ENCODE measurements around the gene GRK4.
"Not testable (repeated sequence)": the region's sequence is repeated elsewhere in the genome, so short reads cannot be mapped to it uniquely, and the experiment has no call there.

GRK4 gene

DNA sequence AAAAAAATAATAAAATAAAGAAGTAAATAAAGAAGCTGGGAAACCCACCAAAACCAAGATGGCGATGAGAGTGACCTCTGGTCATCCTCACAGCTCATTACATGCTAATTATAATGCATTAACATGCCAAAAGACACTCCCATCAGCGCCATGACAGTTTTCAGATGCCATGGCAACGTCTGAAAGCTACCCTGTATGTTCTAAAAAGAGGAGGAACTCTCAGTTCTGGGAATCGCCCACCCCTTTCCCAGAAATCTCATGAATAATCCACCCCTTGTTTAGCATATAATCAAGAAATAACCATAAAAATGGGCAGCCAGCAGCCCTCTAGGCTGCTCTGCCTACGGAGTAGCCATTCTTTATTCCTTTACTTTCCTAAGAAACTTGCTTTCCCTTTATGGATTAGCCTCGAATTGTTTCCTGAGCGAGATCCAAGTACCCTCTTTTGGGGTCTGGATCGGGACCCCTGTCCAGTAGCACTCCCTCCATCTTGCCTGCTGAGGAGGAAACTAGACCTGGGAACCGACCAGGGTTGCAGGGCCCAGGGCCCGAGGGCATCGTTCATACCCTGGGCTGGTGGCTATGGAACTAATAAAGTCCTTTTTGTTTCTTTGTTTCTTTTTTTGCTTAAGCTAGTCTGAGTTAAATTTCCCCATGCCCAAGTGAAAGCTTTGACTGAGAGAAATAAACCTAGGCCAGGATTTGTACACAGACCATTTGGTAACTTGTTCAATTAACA lies 80.1 kb downstream of the GRK4 start:
- no peak for DNase-seq

DNA sequence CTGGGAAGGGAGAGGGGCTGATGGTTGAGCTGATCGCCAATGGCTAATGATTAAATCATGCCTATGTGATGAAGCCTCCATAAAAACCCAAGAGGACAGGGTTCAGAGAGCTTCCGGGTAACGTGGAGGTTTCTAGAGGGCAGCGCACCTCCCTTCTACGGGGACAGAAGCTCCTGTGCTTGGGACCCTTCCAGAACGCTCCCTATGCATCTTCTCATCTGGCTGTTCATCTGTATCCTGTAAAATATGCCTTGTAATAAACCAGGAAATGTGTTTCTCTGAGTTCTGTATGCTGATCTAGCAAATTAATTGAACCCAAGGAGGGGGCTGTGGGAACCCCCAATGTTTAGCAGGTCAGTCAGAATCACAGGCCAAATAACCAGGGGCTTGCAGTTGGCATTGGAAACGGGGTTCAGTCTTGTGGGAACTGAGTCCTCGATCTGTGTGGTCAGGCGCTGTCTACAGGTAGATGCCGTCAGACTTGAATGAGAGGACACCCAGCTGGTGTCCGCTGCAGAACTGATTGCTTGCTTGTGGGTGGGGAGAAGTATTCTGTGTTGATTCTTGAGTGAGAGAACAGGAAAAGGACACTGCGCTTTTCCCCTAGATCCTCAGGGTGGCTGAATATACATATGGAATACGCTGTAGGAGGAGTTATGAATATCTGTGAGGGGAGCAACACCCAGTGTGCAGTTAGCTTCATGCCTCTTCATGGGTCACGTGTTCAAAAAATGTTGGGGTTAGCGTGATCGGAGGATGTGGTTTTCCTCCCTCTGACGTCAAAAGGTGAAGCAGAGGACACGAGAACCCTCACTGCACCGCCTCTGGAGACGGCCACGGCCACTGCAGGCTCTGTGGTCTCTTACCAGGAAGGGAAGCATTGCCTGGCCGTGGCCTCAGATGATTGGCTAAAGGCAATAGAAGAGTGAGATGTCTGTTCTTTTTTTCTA lies 81.8 kb downstream of the GRK4 start:
- DNase-seq: no peak

DNA sequence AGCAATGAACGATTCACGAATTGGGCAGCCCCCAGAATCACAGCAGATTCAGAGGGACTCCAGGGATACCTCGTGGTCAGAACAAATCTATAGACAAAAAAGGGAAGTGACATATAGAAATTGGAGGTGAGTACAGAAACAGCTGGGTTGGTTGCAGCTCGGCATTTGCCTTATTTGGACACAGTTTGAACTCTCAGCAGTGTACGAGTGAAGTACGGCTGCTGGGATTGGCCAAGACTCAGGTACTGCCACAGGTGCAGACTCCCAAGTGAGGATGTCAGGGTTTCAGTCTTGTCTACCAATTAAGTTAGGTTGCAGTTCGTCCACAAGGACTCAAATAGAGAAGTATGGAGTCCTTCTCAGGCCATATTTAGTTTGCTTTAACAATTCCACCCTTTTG lies 82.8 kb downstream of the GRK4 start:
- DNase-seq: no peak

DNA sequence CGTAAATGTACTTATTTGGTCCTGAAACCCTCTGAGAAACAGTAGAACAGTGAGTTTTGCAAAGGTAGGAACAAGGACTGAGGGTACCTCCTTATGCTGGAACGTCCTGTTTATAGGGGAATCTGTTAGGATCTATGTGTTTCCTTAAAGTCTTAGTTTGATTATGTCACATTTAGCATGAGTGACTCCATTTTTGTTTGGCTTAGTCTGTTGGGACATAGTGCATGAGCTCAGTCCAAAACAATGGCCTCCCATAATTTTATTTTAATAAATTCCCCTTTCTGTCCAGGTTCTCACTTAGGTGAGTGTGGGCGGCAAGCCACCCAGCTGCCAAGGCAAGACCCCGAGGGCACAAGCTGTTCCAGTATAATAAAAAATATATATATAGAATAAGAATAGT lies 83.3 kb downstream of the GRK4 start:
- no peak for DNase-seq

DNA sequence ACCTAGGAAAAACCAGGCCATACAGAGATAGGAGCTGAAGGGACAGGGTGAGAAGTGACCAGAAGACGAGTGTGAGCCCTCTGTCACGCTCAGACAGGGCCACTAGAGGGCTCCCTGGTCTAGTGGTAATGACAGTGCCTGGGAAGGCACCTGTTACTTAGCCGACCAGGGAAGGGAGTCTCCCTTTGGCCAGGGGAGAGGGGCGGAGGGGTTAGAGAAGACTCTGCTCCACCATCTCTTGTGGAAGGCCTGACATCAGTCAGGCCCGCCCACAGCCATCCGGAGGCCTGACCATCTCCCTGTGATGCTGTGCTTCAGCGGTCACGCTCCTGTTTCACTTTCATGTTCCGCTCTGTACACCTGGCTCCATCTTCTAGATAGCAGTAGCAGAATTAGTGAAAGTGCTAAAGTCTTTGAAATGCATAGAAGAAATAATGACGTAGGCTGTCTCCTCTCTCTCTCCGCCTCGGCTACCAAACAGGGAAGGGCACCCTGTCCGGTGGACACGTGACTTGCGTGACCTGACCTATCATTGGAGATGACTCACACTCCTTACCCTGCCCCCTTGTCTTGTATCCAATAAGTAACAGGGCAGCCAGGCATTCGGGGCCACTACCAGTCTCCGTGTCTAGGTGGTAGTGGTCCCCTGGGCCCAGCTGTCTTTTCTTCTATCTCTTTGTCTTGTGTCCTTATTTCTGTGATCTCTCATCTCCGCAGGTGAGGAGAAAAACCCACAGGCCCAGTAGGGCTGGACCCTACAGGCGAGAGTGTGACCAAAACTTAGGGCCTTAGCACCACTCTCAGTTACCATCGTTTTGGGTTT lies 84.3 kb downstream of the GRK4 start:
- no peak for DNase-seq

DNA sequence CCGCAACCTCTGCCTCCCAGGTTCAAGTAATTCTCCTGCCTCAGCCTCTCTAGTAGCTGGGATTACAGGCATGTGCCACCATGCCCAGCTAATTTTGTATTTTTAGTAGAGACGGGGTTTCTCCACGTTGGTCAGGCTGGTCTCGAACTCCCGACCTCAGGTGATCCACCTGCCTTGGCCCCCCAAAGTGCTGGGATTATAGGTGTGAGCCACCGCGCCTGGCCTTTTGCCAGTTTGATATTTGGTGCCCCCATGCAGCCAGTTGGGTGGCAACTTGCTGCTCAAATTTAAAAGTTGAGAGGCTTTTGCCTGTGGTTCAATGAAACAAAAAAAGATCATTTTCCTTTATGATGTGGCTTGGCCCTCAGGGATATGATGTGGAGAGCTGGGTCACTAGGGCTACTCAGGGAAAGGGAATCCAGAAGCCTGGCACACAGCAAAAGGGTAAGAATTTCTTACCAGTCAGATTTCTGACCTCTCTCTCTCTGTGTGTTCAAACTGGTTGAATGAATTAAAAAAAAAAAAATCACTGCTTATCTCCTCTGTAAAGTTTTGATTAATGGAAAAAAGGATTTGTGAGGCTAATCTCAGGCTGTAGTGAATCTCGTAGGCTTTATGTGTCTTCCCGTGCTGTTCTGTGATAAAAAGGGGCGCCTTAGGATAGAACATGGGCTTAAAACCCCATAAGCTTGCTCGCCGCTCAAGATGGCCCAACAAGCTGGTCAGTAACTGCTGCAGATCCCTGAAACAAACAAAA lies 87.9 kb downstream of the GRK4 start:
- not testable (repeated sequence) for DNase-seq

DNA sequence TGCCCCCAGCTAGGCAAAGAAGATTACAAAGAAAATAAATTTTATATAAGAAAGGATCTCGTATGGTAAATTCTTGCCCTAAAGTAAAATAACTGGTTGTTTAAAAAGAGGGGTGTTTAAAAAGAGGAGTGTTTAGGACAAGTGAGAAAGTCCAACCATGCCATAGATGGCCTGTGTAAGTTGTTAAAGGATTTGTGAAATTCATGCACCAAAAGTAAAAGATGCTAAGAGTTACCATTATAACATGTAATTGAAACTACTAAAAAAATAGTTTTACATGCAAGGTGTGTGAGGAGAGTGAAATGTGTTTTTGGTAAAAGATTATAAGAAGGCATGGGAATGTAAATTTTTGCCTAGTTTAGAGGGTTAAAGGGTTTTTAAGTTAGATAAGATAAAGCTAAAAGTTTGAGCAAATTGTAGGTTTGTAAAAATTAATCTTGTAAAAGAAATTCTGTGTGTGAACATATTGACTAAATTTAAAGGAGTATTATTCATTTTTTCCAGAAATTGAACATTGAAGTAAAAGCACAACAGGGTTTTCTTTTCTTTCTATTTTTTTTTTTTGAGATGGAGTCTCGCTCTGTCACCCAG lies 90.9 kb downstream of the GRK4 start:
- no peak for DNase-seq

DNA sequence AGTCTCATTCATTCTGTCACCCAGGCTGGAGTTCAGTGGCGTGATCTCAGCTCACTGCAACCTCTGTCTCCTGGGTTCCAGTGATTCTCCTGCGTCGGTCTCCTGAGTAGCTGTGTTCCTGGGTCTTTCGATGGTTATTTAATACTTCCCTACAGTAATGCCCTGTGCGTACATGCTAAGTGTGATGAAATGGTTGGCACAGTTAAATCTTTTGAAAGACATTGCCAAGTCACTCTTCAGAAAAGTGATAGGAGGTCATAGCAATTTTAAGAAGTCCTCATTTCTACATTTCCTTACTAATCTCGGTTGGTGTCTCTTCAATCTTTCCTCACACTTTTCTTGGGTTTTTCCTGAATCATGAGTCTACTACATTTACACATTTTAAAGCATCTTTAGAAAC lies 96.6 kb downstream of the GRK4 start:
- no peak for DNase-seq

DNA sequence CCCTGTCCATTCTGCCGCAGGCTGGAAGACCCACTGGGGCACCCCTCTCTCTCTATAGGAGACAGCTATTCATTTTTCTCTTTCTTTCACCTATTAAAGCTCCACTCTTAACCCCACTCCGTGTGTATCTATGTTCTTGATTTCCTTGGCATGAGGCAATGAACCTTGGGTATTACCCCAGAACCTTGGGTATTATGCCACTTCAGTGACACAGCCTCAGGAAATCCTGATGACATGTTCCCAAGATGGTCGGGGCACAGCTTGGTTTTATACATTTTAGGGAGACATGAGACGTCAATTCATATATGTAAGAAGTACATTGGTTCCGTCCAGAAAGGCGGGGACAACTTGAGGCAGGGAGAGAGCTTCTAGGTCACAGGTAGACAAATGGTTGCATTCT lies 97.6 kb downstream of the GRK4 start:
- no peak for DNase-seq

DNA sequence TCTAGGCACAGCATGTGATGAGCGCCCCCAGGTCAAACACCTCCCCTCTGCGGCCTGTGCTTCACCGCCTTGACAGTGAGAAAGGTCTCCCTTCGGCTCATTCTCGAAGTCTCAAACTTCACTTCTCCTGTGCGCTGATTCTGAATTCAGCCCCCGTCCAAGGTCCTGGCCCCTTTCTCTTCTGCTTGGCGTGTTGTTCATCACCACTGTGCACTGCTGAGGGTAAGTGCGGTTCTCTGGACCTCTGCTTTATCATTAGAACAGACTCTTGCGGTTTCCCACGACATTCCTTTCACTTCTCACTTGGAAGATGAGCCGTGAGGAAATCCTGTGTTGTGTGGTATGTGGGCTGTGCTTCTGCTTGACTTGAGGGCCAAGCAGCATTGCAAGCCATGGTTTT lies 99.1 kb downstream of the GRK4 start:
- DNase-seq: no peak

DNA sequence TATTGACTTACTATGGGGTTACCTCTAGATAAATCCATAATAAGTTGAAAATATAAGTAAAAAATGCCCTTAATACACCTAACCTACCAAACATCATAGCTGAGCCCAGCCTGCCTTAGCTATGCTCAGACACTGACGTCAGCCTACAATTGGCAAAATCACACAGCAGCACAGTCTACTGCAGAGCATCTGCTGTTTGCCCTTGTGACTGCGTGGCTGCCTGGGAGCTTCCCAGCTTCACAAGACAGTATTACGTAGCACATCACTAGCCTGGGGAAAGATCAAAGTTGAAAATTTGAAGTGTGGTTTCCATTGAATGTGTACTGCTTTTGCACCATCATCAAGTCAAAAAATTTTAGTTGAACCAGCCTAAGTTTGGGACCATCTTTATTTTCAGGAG lies 102.2 kb downstream of the GRK4 start:
- DNase-seq: no peak

DNA sequence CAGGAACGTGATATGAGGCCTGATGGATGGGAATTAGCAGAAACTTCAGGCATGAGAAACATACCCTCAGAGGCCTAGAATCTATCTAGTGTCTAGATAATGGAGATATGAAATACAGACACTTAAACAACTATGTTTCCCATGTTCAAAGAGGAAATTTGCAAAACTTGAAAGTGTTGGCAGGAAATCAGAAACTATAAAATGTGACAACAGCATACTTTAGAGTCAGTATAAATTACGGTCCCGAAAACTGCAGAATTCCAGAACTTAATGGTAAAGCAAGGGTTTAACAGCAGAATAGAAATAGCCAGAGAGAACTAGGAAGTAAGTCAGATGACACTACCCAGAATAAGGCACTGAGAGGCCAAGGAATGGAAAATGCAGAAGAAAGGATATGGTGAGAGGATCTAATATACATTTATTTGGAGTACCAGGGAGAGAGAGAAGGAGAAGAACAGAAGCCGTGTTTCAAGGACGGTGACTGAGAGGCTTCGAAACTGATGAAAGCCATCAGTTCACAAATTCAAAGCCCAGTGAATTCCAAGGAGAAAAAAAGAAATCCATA lies 103.5 kb downstream of the GRK4 start:
- no peak for DNase-seq

DNA sequence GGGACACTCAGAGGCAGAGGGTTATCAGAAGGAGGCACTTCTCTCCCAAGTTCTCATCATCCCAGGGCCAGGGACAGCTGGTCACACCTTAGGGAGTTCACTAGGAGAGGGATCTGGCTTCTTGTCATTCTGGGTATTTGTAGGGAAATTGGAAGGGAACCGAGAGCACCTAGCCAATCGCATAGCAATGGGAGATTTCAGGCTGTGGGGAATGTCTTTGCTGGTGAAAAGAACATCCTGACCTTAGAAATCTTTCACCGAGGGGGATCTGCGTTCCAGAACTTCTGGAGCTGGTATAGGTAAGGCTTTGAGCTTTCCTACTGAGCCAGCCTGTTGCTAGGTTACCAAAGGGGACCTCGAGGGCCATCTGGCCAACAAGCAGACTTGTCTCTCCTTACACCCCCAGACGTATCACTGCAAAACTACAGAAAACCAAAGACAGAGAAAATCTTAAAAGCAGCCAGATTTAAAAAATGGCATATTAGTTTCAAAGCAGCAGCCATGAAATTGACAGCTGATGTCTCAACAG lies 104.2 kb downstream of the GRK4 start:
- no peak for DNase-seq

DNA sequence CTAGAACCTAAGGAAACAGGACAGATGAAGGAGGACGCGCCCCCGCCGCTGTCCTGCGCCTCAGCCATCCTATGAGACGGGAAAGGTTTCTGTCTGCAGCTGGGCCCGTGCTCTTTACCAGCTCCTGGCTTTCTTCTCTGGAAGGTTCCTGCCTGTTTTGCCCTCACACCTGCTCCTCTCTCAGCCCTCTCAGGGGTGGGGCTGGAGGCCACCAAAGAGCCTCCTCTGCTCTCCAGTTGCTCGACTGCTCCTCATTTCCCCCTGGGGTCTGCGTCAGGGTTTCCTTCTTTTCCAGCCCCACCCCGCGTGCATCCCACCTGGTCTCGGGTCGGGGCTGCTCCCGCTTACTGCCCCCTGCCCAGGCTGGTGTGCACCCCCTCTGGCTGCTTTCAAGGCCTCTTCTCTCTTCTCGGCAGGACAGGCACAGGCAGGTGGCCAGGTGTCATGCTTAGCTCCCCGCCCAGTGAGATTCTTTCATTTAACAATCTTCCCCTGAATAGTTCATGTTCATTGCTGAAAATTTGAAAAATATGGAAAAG lies 106.4 kb downstream of the GRK4 start:
- DNase-seq: no peak

DNA sequence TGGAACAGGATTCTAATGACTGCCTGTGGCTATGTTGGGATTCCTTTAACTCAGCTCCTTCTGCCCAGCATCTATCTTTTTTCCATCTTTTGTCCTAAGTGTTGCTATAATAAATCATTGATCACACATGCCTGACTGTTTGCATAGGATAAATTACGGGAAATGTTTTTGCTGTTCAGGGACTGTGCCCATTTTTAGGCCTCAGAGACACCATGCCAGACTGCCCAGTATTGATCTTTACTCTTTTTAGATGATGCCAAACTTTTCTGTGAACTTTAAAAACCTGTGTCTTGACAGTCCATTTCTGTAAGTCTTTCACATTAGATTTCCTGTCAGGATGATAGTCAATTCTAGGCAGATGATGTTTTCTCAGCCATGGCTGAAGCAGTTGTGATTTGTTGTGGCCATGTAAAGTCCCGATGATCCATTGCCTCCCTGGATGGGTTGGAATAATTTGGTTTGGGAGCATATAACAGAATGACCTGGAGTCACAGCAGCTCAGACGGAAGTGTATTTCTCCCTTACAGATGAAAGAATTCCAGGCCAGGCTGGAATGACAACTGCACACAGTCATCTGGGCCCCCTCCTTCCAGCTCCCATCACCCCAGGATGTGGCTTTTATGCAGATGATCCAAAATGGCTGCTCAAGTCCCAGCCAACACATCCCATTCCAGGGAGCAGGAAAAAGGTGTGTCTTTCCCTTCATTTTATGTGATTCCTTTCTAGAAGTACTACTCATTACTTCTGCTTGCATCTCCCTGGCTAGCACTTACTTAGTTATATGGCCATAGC lies 107.5 kb downstream of the GRK4 start:
- DNase-seq: no peak

DNA sequence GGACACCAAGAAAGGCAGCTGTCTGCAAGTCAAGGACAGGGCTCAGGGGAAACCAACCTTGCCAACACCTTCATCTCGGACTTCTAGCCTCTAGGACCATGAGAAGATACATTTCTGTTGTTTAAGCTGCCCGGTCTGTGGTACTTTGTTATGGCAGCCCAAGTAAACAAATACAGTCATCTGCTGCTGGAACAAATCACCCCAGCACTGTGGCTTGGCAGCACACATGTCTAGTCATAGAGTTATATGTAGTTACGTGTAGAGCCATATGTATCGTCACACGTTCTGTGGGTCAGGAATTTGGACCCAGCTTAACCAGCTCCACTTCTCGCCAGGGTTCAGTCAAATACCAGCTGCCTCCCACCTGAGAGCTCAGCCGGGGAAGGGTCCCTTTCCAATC lies 108.4 kb downstream of the GRK4 start:
- DNase-seq: no peak

DNA sequence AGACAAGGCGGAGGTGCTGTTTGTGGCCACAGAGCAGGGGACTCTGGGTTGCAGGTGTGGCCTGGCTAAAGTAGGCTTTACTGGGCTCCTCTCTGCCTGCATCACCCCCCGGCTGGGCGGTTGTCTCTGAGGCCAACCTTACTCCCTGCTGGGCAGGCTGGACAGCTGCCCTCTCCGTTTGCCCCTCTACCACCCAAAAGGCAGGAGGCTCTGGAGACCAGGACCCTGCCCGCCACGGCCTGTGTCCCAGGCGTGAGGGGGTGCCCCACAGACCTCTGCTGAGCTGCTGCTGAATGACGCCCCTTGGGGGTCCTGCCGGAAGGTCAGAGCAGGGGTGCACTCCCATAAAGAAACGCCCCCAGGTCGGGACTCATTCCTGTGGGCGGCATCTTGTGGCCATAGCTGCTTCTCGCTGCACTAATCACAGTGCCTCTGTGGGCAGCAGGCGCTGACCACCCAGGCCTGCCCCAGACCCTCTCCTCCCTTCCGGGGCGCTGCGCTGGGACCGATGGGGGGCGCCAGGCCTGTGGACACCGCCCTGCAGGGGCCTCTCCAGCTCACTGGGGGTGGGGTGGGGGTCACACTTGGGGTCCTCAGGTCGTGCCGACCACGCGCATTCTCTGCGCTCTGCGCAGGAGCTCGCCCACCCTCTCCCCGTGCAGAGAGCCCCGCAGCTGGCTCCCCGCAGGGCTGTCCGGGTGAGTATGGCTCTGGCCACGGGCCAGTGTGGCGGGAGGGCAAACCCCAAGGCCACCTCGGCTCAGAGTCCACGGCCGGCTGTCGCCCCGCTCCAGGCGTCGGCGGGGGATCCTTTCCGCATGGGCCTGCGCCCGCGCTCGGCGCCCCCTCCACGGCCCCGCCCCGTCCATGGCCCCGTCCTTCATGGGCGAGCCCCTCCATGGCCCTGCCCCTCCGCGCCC lies 110.0 kb downstream of the GRK4 start:
- peak; percentile 72 for DNase-seq

DNA sequence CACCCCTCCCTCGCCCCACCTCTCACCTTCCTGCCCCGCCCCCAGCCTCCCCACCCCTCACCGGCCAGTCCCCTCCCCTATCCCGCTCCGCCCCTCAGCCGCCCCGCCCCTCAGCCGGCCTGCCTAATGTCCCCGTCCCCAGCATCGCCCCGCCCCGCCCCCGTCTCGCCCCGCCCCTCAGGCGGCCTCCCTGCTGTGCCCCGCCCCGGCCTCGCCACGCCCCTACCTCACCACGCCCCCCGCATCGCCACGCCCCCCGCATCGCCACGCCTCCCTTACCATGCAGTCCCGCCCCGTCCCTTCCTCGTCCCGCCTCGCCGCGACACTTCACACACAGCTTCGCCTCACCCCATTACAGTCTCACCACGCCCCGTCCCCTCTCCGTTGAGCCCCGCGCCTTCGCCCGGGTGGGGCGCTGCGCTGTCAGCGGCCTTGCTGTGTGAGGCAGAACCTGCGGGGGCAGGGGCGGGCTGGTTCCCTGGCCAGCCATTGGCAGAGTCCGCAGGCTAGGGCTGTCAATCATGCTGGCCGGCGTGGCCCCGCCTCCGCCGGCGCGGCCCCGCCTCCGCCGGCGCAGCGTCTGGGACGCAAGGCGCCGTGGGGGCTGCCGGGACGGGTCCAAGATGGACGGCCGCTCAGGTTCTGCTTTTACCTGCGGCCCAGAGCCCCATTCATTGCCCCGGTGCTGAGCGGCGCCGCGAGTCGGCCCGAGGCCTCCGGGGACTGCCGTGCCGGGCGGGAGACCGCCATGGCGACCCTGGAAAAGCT lies 110.9 kb downstream of the GRK4 start, which contains the start of the genes HTT and HTT-AS:
HTT (plus strand) TSS at position 604 of the 768 bp plus-strand sequence; CDS start at position 749, 145 bp downstream.
HTT-AS (minus strand) TSS at position 461 of the 768 bp plus-strand sequence.
- peak; percentile 82 for DNase-seq

Measured in 8988T (cell line).